ENCODE measurements around the gene CLSTN3. TPM values are rescaled to one million over a fixed set of nuclear protein-coding genes. Genes with fewer than 3 reads are reported as not detected.

Gene CLSTN3
- total RNA-seq, 1 experiment from 2014 or later: 40.2 TPM

GRCh38 chr12:7107636-7108002 lies 22.6 kb upstream of the CLSTN3 start:
- peak overlapping the region; percentile 74 for H3K27ac Mint-ChIP-seq (ENCODE audit: unreplicated experiment)
- intact Hi-C loops (cut with micrococcal nuclease; ENCODE audit: unreplicated experiment): loop anchor here (1.0 to 5.0 kb wide), 4 partner anchors 15 to 161 kb away; partner anchors contain the start of genes C1R and LPCAT3
- Histone ChIP-seq H3K9me3 (peaks cover 15% of the 10 kb centered on the region), H3K27me3 (replicated peaks; ENCODE audit: control insufficient read depth, insufficient read depth, low read length) (no peaks in the 10 kb centered on the region), H3K4me1 (no peaks in the 10 kb centered on the region), H3K36me3 (ENCODE audit: control insufficient read depth, insufficient read depth, low read length) (peaks cover 3% of the 10 kb centered on the region), H3K4me3 (ENCODE audit: low read depth, low read length) (peak overlapping the region; percentile 80)
- no peak for TF ChIP-seq CTCF (IDR thresholded peaks at IDR 0.05; ENCODE audit: insufficient read depth in 1 of 2, low read depth in 1 of 2, low read length in 1 of 2, severe bottlenecking in 1 of 2, unreplicated experiment in 1 of 2)
- peak in 1 of 2 experiments; percentile 37 for DNase-seq
- peaks cover 15% of the 10 kb centered on the region for H3K9me3 Mint-ChIP-seq (ENCODE audit: unreplicated experiment)
- no peaks in the 10 kb centered on the region for H3K27me3 Mint-ChIP-seq (ENCODE audit: insufficient read depth, unreplicated experiment)
- H3K36me3 Mint-ChIP-seq (ENCODE audit: insufficient read depth, unreplicated experiment): peaks cover 32% of the 10 kb centered on the region
- H3K4me1 Mint-ChIP-seq (ENCODE audit: low read depth, unreplicated experiment): peaks cover 12% of the 10 kb centered on the region
- ChIA-PET CTCF (interaction anchor here (0.6 to 3.4 kb wide), 21 partner anchors 11 to 700 kb away, joined by 3 to 58 read pairs (median 6); partner anchors contain the start of genes C12orf57, C1R, C1S and LPCAT3), POLR2A (interaction anchor here (0.8 to 3.1 kb wide), 9 partner anchors 11 to 170 kb away, joined by 3 to 50 read pairs (median 4); partner anchors contain the start of genes C12orf57, C1S and RNU7-1)
- BruUV-seq (replicated peaks): TSS peak; percentile 27
- H3K4me3 Mint-ChIP-seq (ENCODE audit: unreplicated experiment): peak overlapping the region; percentile 85

- H3K27ac Mint-ChIP-seq (ENCODE audit: unreplicated experiment): peak overlapping the region; percentile 74
- peaks cover 15% of the 10 kb centered on the region for H3K9me3 Mint-ChIP-seq (ENCODE audit: unreplicated experiment)
- ChIA-PET CTCF (interaction anchor here (0.6 to 3.4 kb wide), 25 partner anchors 10 to 699 kb away, joined by 3 to 58 read pairs (median 5); partner anchors contain the start of genes C12orf57, C1R, C1S and LPCAT3), POLR2A (interaction anchor here (0.5 to 3.1 kb wide), 17 partner anchors 12 to 496 kb away, joined by 3 to 50 read pairs (median 3); partner anchors contain the start of genes C12orf57, C1S, PEX5 and RNU7-1)
- peaks cover 12% of the 10 kb centered on the region for H3K4me1 Mint-ChIP-seq (ENCODE audit: low read depth, unreplicated experiment)
- H3K36me3 Mint-ChIP-seq (ENCODE audit: insufficient read depth, unreplicated experiment): peaks cover 32% of the 10 kb centered on the region
- Histone ChIP-seq H3K9me3 (peaks cover 15% of the 10 kb centered on the region), H3K36me3 (ENCODE audit: control insufficient read depth, insufficient read depth, low read length) (peaks cover 3% of the 10 kb centered on the region; the same call in 1 of the 2 replicates), H3K4me3 (ENCODE audit: low read depth, low read length) (peak overlapping the region; percentile 80), H3K4me1 (no peaks in the 10 kb centered on the region), H3K27me3 (replicated peaks; ENCODE audit: control insufficient read depth, insufficient read depth, low read length) (no peaks in the 10 kb centered on the region)
- peak overlapping the region; percentile 85 for H3K4me3 Mint-ChIP-seq (ENCODE audit: unreplicated experiment)
- peak; percentile 91 to 94 for DNase-seq
- intact Hi-C loops (cut with micrococcal nuclease; ENCODE audit: unreplicated experiment): loop anchor here (1.0 to 5.0 kb wide), 4 partner anchors 16 to 162 kb away; partner anchors contain the start of genes C1R and LPCAT3
- no peak for TF ChIP-seq CTCF (IDR thresholded peaks at IDR 0.05; ENCODE audit: insufficient read depth in 1 of 2, low read depth in 1 of 2, low read length in 1 of 2, severe bottlenecking in 1 of 2, unreplicated experiment in 1 of 2)
- no peaks in the 10 kb centered on the region for H3K27me3 Mint-ChIP-seq (ENCODE audit: insufficient read depth, unreplicated experiment)
- no TSS peak for BruUV-seq (replicated peaks)
Measured at GRCh38 chr12:7108003-7108795, 22.0 kb upstream of the CLSTN3 start.

Data from Caco-2 (cell line).